Epithelial cell of esophagus (primary cell): ENCODE data around the gene MYCL.

ENCODE experiments used
- DNase-seq: peaks from one replicate; pipeline ENCODE4 v3.0.0; 2010; ENCODE audit warnings: low read depth
- H3K4me3 ChIP-seq: 2 replicates; pipeline ENCODE4 v1.5.1; 2011; ENCODE audit warnings: mild to moderate bottlenecking, low read length, control low read depth
- TF ChIP-seq, protein P1 (sequence below): IDR thresholded peaks from 2 replicates; pipeline ENCODE4 v1.5.1; 2011; ENCODE audit warnings: low read depth, mild to moderate bottlenecking, low read length, control low read depth, inconsistent platforms; ENCODE audit not compliant: insufficient read depth; ENCODE audit errors: missing control alignments

Gene MYCL

DNA sequence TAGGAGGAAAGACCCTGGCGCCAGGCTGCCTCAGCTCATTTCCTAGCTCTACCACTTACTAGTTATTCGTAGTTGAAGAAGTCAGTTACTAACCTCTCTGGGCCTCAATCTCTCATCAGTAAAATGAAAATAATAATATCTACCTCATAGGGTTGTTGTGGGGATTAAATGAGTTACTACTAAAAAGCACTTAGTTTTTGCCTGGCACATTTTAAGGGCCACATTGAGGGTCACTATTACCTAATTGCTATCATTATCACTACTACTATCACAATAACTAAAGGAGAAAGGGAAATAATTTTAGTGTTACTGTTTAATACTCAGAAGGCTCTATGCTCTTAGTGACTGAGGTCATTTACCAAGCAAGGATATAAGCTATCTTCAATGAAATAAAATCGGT is 43.4 kb downstream of the MYCL start:
- TF ChIP-seq, protein P1, sequence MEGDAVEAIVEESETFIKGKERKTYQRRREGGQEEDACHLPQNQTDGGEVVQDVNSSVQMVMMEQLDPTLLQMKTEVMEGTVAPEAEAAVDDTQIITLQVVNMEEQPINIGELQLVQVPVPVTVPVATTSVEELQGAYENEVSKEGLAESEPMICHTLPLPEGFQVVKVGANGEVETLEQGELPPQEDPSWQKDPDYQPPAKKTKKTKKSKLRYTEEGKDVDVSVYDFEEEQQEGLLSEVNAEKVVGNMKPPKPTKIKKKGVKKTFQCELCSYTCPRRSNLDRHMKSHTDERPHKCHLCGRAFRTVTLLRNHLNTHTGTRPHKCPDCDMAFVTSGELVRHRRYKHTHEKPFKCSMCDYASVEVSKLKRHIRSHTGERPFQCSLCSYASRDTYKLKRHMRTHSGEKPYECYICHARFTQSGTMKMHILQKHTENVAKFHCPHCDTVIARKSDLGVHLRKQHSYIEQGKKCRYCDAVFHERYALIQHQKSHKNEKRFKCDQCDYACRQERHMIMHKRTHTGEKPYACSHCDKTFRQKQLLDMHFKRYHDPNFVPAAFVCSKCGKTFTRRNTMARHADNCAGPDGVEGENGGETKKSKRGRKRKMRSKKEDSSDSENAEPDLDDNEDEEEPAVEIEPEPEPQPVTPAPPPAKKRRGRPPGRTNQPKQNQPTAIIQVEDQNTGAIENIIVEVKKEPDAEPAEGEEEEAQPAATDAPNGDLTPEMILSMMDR: no peak
- no peak overlapping the region for H3K4me3 ChIP-seq
- no peak for DNase-seq

DNA sequence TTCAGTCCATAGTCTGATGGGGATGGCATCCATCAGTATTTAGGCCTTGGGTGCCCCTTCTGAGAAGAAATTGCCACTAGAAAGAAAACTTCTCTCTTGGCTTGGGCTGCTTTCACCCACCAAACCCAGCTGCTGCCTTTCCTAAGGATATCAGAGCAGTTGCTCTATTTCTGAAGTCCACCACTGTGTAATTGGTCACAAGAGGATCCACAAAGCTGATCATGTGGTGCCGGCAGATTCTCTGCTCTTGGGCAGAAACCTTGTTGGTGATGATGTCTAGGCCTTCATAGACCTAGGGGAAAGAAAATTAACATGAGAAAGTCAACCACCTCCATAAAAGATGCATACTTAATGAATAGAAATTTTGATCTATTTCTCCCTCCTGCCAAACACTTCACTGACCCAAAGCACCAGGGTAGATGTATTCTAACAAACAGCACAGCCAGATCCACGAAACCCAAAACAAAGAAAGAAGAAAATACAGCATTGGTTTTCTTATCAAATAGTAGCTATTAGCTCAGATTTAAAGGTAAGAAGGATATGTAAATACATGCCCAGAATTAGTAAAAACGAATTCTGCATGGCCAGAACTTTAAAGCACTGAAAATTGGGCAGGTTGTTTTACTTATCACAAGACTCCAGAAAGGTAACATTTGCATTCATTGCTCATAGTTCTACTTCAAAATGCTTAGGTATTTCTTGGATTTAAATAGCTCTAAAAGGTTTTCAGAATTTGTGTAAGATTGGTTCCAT is 44.4 kb downstream of the MYCL start:
- TF ChIP-seq, protein P1: no peak
- H3K4me3 ChIP-seq: no peak overlapping the region

DNA sequence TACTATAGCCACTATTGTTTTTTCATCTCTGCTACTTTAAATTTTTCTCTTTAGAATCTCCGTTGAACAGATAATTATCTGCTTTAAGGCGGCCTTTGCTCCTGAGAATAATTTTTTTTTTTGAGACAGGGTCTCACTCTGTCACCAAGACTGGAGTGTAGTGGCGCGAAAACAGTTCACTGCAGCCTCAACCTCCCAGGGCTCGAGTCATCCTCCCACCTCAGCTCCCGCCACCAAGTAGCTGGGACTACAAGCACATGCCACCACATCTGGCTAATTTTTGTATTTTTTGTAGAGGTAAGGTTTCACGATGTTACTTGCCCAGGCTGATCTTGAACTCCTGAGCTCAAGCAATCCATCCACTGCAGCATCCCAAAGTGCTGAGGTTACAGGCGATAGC is 47.0 kb downstream of the MYCL start:
- H3K4me3 ChIP-seq: no peak overlapping the region
- TF ChIP-seq, protein P1: no peak
- no peak for DNase-seq

More for the DNA sequence above, 44.4 kb downstream of the MYCL start:
- no peak for DNase-seq

DNA sequence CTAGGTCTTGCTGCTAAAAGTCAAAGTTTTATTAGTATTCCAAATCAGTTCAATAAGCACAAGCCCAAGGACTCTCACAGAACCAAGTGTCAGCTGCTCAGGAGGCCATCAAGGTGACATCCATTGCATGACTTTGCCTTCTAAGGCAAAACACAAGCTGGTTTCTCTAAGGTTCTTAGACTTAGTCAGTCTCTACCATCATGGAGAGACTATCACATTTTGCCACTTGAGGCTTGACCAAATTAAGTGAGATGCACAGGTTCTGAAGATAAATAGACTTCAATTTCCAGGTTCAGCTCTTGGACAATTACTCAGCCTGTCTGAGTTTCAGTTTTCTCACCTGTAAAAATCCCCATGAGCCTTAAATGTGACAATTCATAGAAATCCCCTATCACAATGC is 47.4 kb downstream of the MYCL start:
- TF ChIP-seq, protein P1: no peak
- DNase-seq: no peak
- H3K4me3 ChIP-seq: no peak overlapping the region

DNA sequence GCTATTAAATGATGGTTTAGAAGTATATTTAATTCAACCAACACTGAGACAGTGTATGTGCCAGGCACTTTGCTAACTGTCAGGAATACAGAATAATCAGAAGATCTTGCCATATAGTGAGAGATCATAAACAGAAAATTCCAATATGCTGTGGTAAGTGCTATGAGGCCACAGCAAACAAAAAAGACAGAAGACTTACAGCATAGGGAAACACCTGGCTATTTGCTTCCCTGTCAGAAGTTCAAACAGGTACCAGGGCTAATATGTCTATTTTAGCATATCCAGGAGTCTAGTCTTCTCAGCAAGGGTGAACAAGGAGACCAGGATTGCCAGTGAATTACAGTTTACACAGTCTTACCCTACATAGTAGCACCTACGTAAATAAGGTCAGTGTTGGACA is 48.8 kb downstream of the MYCL start:
- TF ChIP-seq, protein P1: no peak
- peak; percentile 19 for DNase-seq
- H3K4me3 ChIP-seq: no peak overlapping the region

DNA sequence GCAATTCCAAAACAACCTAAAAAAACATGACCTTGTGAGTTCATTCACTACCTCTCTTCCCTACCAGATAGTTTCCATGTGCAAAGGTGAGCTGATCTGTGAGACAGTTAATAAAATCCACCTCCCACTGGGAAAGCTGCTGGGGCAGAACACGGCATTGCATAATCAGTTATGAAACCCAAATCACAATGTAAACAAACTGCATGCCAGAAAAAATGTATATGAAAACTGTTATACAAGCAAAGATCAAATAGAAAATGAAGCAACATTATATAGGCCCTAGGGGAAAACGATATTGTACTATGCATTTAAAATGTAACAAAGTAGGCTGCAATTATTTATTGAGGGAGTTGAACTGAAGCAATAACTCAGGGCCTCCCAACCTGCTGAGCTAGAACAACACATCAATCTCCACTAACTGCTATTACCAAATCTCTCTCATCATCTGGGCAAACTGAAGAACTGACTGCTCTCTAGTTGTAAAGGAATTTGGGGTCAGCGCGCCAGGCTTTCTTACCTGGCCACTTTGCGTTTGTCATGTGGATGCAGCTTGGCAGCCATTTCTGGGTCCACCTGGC is 49.4 kb downstream of the MYCL start:
- no peak overlapping the region for H3K4me3 ChIP-seq
- DNase-seq: peak; percentile 92
- TF ChIP-seq, protein P1: no peak
